GM18507 (cell line): ENCODE data around the gene SCAF1.
A peak's percentile ranks its signal among the peaks of the same experiment; 100 is the strongest.

Experiments used
- DNase-seq: peaks from one replicate; pipeline ENCODE4 v3.0.0; 2011; ENCODE audit warnings: low read depth; ENCODE audit not compliant: insufficient read length; ENCODE audit errors: extremely low spot score
- FAIRE-seq: peaks from 2 replicates; lab custom pipeline; 2011; peaks lifted over from hg19 to GRCh38; lab: Jason Lieb, UNC

The SCAF1 gene

DNA sequence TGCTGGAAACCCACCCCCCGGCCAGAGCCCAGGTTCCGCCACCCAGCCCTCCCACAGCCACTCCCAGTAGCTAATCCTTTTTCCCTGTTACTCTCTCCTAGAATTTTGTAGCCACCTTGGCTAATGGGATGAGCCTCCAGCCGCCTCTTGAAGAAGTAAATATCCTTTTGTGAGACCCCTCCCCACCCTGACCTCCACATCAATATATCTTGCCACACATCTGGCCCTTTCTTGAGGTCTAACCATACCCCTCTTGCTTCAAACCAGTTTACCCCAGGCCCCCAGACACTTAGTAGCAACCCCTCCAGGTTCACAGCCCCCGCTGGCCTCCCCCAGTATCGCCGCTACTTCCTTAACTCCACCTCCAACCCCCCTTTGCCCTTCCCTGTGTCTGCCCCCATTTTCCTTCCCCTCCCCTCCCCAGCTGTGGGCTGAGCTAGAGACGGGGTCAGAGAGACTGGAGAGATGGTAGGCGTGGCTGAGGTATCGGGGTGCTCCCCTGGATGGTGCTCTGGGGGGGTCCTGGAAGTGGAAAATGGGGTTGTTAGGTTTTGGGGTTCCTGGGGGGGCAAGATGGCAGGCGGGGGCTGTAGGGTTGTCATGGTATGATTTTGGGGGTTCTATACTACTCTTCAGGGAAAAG lies 37.9 kb downstream of the SCAF1 start:
- DNase-seq (no peak), FAIRE-seq (no peak)

DNA sequence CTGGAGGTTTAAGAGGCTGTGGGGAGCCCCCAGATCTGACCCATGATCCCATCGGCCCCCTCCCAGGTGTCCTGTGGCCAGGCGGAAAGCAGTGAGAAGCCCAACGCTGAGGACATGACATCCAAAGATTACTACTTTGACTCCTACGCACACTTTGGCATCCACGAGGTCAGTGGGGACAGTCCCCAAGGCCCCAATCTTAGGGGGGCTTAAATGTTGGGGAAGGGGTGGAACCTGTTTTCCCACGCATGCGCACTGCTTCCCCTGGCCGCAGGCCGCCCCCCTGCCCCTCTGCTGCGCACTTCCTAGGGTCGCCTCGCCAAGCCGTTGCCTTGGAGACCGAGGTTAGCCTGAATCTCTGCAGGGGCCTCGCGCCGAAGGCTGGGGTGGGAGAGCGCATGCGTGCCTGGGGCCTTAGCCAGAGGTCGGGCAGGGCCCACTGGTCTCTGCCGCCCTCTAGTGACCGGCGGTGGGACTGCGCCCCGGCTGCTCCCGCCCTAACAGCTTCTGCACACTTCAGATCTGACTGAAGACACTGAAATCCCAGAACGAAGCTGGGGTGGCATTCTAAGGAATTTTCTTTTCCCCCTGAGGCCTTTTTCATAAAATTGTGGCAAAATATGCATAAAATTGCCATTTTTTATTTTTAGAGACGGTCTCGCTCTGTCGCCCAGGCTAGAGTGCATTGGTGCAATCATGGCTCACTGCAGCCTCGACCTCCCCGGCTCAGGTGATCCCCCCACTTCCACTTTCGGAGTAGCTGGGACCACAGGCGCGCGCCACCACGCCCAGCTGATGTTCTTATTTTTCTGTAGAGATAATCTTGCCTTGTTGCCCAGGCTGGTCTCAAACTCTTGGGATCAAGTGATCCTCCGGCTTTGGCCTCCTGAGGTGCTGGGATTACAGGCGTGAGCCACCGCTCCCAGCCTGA lies 38.7 kb downstream of the SCAF1 start:
- peak; percentile 83 for DNase-seq
- FAIRE-seq, result peak; percentile 87

DNA sequence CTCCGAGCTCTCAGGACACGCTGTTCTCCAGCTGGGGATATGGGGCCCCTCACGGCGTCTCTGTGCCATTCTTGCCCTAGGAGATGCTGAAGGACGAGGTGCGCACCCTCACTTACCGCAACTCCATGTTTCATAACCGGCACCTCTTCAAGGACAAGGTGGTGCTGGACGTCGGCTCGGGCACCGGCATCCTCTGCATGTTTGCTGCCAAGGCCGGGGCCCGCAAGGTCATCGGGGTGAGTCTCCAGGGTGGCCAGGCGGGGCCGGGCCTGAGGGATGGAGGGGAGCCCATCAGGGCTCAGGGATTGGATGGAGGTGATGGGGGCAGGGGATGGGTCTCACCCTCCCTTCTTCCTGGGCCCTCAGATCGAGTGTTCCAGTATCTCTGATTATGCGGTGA lies 39.8 kb downstream of the SCAF1 start:
- FAIRE-seq (no peak), DNase-seq (no peak)

DNA sequence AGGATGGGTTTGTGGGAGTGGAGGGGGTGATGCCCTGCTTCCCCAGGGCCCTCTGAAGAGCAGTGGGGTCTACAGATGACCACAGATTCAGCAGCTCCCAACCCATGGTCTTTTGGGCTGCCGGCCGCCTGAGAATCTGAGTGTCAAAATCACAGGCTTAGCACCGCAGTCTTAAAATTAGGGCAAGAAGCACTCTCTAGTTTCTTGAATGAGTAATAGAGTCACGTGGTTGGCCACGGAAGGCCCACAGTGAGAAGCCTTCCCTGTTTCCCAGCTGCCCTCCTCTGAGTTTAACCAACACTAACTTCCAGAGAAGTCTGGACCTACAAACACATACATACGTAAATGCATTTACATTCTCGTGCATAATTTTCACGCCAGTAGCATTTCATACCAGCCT lies 40.3 kb downstream of the SCAF1 start:
- FAIRE-seq (no peak), DNase-seq (no peak)

DNA sequence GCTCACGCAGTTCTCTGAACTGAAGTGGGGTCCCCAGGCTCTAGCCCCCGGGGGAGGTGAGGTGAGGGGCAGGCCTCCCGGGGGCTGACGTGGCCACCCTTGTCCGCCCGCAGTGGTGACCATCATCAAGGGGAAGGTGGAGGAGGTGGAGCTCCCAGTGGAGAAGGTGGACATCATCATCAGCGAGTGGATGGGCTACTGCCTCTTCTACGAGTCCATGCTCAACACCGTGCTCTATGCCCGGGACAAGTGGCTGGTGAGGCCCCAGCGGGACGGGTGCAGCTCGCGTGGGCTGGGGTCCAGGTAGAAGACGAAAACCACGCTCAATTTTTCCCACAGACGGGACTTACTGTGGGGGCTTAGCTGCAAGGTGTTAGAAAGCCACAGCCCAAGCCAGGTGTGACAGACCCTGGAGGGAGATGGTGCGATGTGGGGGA lies 41.8 kb downstream of the SCAF1 start:
- FAIRE-seq (no peak), DNase-seq (no peak)

DNA sequence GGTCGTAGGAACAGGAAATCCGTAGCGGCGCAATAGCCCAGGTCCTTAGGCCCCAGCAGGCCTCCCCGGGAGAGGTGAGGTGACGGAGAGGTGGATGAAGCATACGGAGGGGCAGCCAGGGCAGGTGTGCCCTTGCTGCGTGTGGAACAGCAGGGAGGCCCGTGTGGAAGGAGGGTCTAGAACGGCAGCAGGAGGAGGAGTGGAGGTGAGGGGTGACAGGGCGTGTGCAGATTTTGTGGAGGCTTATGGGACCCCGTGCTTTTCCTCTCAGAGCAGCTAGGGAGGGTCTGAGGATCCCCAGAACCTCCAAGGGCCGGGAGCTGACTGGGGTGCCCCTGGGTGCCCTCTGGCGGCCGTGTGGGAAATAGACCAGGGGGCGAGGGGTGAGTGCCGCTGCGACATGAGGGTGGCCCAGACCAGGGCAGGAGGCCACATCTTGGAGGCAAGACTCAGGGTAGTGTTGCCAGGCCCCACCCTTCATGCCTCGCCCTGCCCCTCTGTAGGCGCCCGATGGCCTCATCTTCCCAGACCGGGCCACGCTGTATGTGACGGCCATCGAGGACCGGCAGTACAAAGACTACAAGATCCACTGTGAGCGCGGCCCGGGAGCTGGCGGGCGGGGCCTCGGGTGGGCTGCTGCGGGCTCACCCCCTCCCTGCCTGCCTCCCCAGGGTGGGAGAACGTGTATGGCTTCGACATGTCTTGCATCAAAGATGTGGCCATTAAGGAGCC lies 42.4 kb downstream of the SCAF1 start:
- no peak for FAIRE-seq
- DNase-seq, result no peak

DNA sequence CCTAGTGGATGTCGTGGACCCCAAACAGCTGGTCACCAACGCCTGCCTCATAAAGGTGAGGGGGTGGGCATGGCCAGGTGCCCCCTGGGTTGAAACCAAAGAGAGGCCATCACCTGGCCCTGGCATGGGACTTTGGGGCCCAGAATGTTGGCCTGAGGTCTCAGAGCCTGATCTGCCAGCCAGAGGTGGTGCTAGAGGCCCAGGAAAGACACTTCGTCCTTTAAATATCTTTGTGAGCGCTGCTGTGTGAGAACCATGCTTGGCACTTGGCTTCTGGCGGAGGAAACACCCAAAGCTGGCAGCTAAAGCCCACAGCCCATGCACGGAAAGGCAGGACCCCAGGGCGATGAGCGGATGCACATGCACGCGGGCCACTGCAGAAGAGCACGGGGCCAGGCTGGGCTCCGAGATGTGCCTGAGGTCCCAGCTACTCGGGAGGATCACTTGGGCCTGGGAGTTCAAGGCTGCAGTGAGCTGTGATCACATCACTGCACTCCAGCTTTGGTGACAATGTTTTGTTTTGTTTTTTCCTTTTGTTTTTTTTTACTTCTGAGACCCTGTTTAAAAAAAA lies 43.1 kb downstream of the SCAF1 start:
- no peak for DNase-seq
- no peak for FAIRE-seq

DNA sequence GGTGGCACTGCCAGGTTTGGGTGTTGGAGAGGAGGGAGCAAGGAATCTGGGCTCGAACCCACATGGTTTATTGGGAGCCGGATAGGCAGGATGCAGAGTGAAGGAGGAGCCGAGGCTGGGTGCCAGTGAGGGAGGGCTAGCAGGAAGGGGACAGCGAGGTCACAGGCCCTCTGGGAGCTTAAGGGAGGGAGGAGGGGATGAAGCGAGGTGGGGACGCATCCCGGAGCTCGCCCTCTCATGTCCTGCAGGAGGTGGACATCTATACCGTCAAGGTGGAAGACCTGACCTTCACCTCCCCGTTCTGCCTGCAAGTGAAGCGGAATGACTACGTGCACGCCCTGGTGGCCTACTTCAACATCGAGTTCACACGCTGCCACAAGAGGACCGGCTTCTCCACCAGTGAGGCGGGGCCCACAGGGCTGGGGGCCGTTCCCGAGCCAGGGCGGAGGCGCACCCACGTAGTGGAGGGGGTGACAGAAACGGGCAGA lies 43.9 kb downstream of the SCAF1 start:
- DNase-seq (no peak), FAIRE-seq (no peak)

DNA sequence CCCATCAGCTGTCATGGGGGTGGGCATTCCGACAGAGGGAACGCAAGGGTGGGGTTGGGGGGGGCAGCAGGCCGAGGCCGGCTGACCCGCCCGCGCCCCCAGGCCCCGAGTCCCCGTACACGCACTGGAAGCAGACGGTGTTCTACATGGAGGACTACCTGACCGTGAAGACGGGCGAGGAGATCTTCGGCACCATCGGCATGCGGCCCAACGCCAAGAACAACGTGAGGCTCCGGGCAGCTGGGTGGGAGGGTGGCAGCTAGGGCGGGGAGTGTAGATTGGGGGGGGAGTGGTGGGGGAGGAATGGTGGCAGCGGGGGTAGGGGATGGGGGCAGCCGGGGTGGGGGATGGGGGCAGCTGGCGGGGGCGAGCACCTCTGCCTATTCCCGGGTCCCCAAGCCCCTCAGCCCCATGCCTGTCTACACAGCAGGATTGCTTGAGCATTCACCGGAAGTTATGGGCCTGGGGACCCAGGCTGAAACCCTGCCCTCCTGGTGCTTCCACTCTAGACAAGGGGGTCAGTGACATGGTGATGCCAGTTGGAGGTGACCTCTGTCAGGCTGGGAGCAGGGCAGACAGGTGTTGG lies 44.6 kb downstream of the SCAF1 start:
- DNase-seq (no peak), FAIRE-seq (no peak)

DNA sequence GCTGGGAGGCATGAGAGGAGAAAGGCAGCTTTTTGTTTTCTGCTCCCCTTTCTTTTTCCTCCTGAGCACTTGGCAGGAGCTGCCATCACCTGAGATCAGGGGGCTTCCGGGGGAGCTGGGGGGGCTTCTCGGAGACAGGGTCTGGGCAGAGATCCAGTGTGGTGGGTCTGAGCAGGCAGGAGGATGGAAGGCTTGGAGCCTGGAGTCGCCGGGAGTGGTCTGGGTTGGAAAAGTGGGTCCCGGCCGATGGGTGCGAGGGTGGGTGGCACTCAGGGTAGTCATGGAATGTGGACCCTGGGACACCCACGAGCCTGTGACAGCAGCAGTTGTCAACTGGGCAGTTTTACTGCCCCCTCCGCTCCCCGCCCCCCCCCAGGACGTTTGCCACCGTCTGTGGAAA lies 45.1 kb downstream of the SCAF1 start:
- no peak for FAIRE-seq
- DNase-seq, result no peak

DNA sequence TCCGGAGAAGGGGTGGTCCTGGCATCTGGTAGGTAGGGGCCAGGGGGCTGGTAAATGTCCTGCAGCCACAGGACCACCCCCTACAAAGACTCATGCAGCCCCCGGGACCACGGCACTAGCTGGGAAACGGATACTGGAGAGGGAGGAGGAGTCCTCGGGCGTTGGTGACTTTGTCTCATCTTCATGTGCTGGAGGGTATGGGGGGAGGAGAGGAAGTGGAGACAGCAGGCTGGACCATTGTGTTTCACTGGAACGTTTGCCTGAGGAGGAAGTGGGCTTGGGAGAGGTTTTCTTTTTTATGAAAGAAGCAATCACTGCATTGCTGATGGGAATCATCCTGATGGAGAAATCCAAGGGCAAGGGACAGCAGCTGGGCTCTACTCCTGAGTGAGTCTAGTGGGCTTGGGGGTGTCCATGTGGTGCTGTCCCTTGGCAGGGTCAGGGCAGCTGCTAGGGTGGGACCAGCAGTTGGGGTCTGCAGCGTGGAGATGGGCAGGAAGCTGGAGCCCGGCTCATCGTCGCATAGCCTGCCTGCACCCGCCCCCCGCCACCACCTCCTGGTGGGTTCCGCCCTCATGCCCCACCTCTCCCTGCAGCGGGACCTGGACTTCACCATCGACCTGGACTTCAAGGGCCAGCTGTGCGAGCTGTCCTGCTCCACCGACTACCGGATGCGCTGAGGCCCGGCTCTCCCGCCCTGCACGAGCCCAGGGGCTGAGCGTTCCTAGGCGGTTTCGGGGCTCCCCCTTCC lies 45.7 kb downstream of the SCAF1 start:
- DNase-seq, result no peak
- FAIRE-seq, result no peak

DNA sequence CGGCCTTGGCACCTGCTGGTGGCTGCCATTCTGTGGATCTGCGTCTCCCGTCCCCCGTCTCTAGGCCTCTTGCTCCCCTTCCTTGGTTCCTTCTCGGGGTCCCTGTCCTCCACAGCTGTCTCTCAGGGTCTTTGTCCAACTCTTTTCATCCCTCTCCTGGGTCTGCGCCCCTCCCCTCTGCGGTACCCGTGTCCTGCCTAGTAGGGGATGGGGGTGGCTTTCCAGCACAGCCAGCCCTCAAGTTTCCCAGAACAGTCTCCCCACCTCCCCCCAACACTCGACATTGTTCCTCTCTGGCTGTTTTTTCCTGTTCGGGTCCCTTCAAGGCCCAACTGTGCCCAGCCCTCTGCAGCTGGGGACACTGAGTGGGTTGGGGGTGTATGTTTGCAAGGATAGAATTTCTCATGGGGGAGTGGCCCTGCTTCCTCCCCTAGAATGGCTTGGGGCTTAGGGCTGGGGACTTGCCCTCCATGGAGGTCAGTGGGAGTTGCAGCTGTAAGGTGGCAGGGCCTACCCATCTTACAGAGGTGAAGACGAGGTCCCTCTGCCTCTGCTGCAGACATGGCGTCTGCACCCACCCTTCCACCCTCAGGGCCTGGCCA lies 46.6 kb downstream of the SCAF1 start:
- no peak for FAIRE-seq
- DNase-seq, result no peak

DNA sequence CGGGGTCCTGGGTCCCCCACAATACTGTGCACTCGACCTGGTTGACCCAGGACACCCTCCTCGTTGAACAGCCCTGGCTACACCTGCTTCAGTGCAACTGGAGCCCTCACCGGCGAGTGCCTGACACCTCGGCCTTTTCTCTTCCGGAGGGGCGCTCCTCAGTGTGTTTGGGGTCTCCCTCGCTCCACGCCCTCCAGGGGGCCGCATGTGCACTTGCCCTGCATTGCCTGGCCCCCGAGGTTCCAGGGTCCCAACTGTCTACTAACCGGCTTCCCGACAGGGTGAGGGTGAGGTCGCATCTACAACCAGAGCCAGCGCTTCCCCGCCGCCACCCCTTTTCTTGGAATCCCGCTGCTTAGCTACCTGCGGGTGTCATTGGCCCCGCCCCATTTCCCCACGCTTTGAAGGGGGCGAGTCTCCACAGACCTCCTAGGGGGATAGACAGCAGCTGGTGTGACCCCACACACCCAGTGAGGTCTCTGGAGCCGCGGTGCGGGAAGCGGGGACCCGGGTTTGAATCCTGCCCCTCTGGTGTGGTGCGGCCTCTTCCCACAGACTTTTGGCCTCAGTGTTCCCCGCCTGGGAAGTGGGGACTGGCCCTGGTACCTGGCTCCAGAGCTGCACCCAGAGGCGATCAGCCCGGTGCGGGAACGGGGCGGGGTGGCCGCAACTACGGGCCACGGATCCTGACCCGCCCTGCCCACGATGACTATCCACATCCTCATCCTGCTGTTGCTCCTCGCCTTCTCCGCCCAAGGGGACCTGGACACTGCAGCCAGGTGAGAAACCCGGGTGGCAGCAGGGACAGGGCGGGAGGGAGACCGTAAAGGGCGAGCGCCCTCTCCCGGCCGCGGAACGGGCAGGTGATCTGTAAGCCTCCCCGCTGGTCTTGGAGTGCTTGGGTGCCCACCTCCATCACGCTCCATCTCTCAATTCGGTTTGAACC lies 47.4 kb downstream of the SCAF1 start, which contains the start of gene ADM5:
ADM5 (plus strand) TSS at position 462 of the 946 bp plus-strand sequence; CDS start at position 706, 244 bp downstream.
- no peak for DNase-seq

DNA sequence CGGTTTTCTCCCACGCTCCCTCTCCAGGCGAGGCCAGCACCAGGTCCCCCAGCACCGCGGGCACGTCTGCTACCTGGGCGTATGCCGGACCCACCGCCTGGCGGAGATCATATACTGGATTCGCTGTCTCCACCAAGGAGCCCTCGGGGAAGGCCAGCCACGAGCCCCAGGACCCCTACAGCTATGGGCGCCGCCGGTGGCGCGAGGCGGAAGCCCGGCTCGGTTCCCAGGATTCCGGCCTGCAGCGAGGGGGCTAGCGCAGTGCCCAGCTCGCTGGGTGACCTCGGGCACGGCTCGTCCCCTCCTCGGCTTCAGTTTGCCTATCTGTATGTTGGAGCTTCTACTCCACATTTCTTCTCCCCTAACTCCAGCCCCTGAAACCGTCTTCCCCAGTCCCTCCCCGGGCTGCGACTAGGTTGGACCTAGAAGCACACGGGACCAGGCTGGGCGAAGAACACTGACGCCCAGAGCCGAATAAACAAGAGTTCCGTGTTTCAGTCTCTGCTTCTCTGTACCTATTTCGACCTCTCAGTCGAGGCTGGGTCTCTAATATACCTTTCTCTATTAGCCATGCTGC lies 48.2 kb downstream of the SCAF1 start:
- DNase-seq (no peak), FAIRE-seq (no peak)

More for the DNA sequence above, 47.4 kb downstream of the SCAF1 start, which contains the start of gene ADM5:
- no peak for FAIRE-seq

DNA sequence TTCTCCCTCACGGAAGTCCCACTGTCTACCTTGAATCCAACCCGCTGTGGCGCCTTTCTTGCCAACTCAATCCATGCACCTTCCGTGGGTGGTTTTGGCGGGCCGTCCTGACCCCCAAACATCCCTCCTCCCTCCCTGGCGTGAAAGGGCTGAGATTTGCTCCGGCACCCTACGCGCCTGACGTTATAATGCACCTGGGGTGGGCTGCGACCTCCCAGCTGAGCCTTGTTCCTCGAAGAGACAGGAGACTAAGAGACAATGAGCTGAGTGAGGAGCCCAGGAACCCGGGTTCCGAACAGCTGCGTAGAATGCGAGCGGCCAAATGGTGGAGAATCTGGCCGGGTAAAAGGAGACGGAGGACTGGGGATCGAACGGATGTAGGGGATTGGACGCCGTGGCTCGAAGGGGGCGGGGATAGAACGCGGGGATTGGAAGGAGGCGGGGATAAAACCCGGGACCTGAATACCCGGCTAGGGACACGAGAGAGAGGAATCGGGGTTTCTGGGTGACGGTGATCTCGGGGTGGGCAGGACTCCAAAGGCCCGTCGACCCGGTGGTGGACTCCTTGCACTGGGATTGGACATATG lies 48.7 kb downstream of the SCAF1 start, which contains the start of gene CPT1C:
CPT1C (plus strand) TSS at position 461 of the 587 bp plus-strand sequence. CDS start 1,137 bp downstream, outside the sequence.
- peak; percentile 9 for FAIRE-seq
- no peak for DNase-seq
